HG02763 (cell line): Measurements from ENCODE around the gene ACSF2.
A peak's percentile ranks its signal among the peaks of the same experiment; 100 is the strongest.
"Not testable (repeated sequence)": the region's sequence is repeated elsewhere in the genome, so short reads cannot be mapped to it uniquely, and the experiment has no call there.

ENCODE experiments used
- ATAC-seq: cut with Tn5 transposase; IDR thresholded peaks from one replicate; pipeline ENCODE4 v1.9.1; 2021; ENCODE audit warnings: mild to moderate bottlenecking, moderate library complexity; ENCODE audit not compliant: unreplicated experiment

ACSF2 gene

DNA sequence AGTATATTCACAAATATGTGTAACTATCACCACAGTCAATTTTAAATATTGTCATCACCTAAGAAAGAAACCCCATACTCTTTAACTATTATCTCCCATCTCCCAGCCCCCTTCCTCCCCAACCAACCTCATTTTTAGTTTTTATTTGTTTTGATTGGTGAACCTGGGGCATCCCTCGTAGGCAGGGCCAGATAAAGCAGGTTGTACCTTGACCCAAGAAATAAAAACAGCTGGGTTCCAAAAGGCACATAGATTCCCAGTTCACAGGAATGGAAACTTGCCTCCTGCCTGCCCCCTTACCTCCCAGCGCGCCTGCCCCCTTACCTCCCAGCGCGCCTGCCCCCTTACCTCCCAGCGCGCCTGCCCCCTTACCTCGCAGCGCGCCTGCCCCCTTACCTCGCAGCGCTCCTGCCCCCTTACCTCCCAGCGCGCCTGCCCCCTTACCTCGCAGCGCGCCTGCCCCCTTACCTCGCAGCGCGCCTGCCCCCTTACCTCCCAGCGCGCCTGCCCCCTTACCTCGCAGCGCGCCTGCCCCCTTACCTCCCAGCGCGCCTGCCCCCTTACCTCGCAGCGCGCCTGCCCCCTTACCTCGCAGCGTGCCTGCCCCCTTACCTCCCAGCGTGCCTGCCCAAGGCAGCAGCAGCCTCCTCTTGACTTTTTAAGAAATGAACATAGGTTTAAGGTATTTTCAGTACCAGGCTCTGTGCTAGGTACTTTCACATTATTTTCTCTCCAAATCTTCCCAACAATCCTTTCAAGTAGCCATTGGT, 49.9 kb downstream of the ACSF2 start:
- not testable (repeated sequence) for ATAC-seq

GRCh38 chr17:50476545-50477315, 50.7 kb downstream of the ACSF2 start:
- ATAC-seq = no peak

DNA sequence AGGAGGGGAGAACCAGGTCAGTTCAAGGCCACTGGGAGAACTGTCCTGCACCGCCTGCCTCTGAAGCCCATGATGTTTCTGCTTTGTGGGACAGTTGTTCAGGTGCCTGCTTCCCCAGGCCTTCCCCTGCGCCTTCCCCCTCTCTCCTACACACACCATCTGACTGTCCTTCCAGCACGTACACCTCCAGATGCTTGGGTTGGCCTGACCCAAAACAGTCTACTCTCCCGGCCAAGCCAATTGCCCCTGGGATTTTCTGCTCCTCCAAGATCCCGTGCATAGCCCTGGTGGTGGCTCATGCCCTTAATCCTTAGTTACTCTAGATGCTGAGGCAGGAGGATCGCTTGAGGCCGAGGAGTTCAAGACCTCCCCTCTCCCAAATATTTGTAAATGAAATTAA, 52.0 kb downstream of the ACSF2 start:
- no peak for ATAC-seq

DNA sequence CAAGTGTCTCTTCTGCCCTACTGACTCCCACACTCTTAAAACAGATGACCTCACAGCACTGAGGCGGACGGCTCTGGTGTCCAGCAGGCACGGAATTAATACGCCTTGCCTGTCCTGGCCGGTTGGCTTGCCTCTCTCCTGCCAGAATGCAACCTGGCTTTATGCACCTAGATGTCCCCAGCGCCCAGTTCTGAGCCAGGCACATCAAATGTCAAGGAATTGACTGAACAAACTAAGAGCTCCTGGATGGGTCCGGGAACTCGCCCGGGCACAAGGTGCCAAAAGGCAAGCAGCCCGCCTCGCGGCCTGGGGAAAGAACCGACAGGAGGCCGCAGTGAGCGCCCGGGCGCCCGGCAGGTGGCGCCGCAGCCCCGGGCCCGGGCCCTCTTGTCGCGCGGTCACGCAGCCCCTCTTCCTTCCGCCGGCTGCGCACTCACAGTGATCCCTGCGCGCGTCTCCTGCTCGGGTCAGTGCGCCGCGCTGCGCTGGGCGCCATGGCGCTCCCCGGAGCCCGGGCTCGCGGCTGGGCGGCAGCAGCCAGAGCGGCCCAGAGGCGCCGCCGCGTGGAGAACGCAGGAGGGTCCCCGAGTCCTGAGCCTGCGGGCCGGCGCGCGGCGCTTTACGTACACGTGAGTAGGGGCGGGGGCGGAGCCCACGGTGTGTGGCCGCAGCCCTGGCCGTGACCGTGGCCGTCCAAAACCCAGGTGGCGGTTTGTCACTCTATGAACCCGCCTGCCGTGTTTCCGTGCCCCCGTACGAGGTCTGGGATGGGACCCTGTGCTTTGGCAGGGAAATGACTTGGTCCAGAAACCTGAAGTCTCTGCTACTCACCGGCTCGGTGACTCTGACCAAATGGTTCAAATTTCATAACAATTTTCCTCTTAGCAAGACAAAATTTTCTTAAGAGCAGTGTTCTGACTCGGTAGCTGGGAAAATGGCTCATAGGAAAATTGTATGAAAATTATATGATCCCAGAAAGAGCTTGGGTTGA, 52.7 kb downstream of the ACSF2 start, which contains the start of gene RSAD1:
Gene RSAD1, plus strand, starts transcription at position 470 of the 991 bp plus-strand sequence. Its CDS starts 25 bp downstream, at position 495.
- ATAC-seq = peak; percentile 90

GRCh38 chr17:50479522-50480141, 53.6 kb downstream of the ACSF2 start:
- no peak for ATAC-seq

GRCh38 chr17:50480142-50480764, 54.2 kb downstream of the ACSF2 start:
- no peak for ATAC-seq

DNA sequence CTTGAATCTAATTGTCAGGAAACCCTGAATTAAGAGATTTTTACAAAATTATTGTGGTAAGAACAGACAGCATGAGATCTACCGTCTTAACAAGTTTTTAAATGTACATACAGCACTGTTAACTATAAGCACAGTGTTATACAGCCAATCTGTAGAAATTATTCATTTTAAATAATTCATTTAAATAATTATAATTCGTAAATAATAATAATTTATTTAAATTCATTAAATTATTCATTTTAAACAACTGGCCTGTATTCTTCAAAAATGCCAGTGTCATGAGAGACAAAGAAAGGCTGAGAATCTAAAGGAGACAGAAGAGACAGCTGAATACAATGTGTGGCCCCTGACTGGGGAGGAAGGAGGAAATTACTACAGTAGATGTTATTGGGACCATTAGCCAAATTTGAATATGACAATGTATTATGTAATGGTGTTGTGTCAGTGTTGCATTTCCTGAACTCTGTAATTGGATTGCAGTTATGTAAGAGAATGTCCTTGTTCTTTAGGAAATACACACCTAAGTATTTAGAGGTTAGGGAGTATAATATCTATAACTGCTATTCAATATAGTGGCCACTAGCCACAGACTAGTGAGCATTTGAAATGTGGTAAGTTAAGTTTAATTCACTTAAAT, 55.0 kb downstream of the ACSF2 start:
- ATAC-seq = no peak

DNA sequence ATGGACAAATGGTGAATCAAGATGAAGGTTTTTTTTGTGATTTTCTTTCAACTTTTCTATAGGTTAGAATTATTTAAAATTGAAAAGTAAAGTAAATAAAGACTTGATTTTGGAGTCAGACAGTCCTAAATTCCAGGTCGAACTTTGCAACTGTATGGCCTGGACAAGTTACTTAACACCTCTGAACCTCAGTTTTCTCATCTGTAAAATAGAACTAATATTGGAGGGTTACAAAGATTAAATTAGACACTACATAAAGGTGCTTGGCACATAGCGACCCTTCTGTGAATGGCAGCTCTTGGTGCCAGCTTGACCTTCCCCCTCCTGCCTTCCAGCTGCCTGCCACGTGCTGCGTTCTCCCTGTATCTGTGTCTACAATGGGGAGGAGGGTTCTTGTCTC, 55.6 kb downstream of the ACSF2 start:
- no peak for ATAC-seq

- ATAC-seq = no peak
Measured at GRCh38 chr17:50482110-50482509, 56.1 kb downstream of the ACSF2 start.

GRCh38 chr17:50482516-50482915, 56.5 kb downstream of the ACSF2 start:
- ATAC-seq = no peak

DNA sequence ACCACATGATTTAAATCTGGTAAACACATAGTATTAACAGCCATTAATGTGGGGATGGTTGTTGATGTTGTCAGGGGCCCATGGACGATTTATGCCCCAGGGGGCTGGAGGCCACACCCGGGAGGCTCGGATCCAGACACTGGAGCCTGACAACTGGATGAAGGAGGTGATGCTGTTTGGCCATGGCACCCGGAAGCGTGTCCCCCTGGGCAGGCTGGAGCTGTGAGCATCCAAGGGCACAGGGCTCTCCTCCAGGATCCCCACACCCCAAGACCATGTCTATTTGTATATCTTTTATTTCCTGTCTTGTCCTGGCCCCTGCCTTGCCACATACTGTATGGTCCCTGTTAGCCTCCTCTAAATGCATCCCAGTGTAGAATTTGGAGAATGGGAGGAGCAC, 57.2 kb downstream of the ACSF2 start:
- ATAC-seq = no peak

DNA sequence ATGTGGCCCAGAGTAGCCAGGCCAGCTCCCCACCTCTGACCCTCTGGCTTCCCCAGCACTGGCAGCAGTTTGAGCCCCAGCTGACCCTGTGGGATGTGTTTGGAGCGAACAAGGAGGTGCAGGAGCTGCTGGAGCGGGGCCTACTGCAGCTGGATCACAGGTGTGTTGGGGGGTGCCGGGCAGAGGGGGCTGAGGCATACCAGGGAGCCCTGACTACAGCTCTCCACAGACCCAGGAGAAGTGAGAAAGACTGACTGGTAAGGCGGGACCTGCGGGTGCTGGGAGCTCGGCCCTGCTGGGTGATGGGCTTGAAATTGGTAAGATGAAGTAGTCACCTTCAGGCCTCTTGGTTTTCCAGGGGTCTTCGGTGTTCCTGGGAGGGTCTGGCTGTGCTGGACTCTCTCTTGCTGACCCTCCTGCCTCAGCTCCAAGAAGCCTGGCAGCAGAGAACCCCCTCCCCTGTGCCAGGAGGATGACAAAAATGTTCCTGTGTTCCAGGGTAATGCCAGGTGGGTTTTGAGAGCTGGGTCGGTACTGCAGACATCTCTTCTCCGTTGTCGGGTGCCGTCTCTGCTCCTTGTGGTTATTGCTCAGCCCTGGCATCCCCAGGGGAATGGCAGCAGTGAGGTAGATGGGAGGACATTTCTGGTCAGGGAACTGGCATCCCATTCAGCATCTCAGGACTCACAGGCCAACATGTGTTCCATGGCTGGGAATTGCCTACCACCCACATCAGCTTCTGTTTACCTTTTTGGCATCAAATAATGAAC, 58.6 kb downstream of the ACSF2 start:
- no peak for ATAC-seq

DNA sequence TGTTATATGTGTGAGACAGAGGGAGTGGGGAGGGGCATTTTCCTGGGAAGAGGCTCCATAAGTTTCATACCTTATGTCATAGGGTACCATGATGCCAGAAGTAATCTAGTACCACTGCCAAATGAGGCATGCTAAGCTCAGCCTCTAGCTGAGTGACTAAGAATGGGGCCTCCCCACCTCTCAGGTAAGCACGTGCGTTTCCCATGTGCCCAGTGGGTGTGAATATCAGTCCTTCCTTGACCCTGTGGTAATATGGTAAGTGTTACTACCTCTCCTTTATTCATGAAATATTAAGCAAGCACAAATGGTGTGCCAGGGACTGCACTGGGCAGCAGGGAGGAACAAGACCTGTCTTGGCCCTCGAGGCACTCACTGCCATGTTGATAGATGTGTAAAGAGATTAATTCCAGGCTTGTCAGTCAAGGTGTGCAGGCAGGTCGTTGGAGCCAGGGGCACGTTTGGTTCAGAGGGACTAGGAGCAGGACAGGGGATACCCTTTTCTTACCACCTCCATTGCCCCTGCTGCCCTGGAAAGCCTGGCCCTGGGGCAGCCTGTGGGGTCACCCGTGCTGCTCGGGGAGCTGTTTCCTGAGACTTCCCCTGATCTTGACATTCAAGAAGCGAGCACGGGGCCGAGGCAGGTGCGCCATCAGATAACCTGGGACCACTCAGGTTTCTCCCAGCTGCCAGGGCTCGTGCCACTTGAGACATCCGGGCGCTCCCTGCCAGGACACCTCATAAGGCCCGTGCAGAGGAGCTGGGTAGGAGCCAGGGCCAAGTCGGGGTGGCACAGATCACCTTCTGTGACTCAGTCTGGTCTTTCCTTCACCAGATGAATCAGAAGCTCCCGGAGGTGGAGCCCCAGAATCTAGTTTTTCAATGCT, 61.4 kb downstream of the ACSF2 start:
- no peak for ATAC-seq

DNA sequence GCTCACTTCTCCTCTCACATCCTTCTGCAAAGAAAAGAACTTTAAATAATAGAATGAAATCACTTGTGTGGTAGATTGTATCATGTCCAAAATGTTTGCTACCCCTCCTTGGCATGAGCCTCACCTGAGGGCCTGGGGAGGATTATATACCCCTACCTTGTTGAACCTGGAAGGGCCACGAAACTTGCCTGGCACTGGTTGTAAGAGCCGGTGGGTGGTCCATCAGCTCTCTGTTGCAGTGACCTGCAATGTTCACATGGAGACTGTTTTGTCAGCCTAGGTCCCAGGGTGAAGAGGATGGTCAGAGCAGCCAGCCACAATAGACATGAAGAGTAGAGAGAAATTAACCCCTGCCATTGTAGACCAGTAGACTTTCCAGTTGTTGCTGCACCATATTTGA, 62.9 kb downstream of the ACSF2 start:
- no peak for ATAC-seq

DNA sequence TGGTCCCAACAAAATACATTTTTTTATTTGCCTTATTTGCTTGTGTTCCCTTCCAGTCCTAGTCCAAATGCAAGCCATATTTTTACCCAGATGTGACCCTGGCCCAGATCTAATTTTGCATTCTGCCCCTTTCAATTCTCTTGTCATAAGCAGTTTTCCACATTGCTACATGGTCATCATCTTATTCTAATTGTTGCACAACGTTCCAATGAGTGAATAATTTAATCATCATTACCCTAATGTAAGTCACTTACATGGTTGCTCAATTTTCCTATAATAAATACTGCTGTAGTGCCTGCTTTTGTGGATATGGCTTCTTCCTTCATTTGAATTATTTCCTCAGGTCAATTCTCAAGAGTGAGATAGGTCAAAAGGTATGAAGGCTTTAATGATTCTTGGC, 65.5 kb downstream of the ACSF2 start:
- ATAC-seq = no peak

- no peak for ATAC-seq
Measured at GRCh38 chr17:50492214-50492613, 66.2 kb downstream of the ACSF2 start.

GRCh38 chr17:50493744-50494143, 67.7 kb downstream of the ACSF2 start:
- ATAC-seq = no peak
